PC-3 (cell line): ENCODE results near the gene RIN2. TPM values are rescaled to one million over a fixed set of nuclear protein-coding genes. Genes with fewer than 3 reads are reported as not detected.

Experiments used
- ATAC-seq: fragments of 200-7000 bp; cut with Tn5 transposase; 2 replicates; pipeline ENCODE4 v1.9.1; 2020; ENCODE audit warnings: mild to moderate bottlenecking, moderate library complexity
- BruUV-seq: library from RNA; stranded (reverse); fragments of 400-500 nt; replicated peaks from 2 replicates; lab custom pipeline; 2021; lab: Mats Ljungman, UMichigan
- CTCF ChIA-PET: fragments of 300-600 bp; sonication (Branson Sonifier 250); formaldehyde crosslinking; loops from one replicate; lab custom pipeline; 2022; ENCODE audit warnings: antibody characterized with exemption; lab: Charles Lee
- POLR2A ChIA-PET: fragments of 300-600 bp; sonication (Branson Sonifier 250); formaldehyde crosslinking; loops from one replicate; lab custom pipeline; 2022; ENCODE audit warnings: antibody characterized with exemption; ENCODE audit not compliant: unreplicated experiment; lab: Charles Lee
- DNase-seq: peaks from one replicate; pipeline ENCODE4 v3.0.0-alpha.2; 2015
- H2AFZ ChIP-seq: fragments of 300-600 bp; sonication (generic); 2 replicates; pipeline ENCODE4 v1.6.0; 2016; ENCODE audit warnings: antibody characterized with exemption, low read length
- H3F3A ChIP-seq: fragments of 300-600 bp; sonication (generic); one replicate; pipeline ENCODE4 v1.6.0; 2017; ENCODE audit warnings: antibody characterized with exemption, low read length, control low read depth, mild to moderate bottlenecking; ENCODE audit not compliant: unreplicated experiment
- H3K27ac ChIP-seq: fragments of 300-600 bp; sonication (generic); 2 replicates; pipeline ENCODE4 v1.5.1; 2016; ENCODE audit warnings: mild to moderate bottlenecking, low read length
- H3K27me3 ChIP-seq: fragments of 300-600 bp; sonication (generic); 2 replicates; pipeline ENCODE4 v1.6.1; 2016; ENCODE audit warnings: low read length, mixed read lengths
- H3K36me3 ChIP-seq: fragments of 300-600 bp; sonication (generic); 2 replicates; pipeline ENCODE4 v1.6.1; 2016; ENCODE audit warnings: low read depth, mixed run types, low read length, mixed read lengths
- H3K4me1 ChIP-seq: fragments of 300-600 bp; sonication (generic); 2 replicates; pipeline ENCODE4 v1.5.1; 2016; ENCODE audit warnings: low read length; ENCODE audit not compliant: insufficient read depth
- H3K4me2 ChIP-seq: fragments of 300-600 bp; sonication (generic); 2 replicates; pipeline ENCODE4 v1.6.0; 2016; ENCODE audit warnings: low read length
- H3K4me3 ChIP-seq: fragments of 300-600 bp; sonication (generic); 2 replicates; pipeline ENCODE4 v1.5.1; 2016; ENCODE audit warnings: mild to moderate bottlenecking, low read length, mixed read lengths
- H3K79me2 ChIP-seq: fragments of 300-600 bp; sonication (generic); 2 replicates; pipeline ENCODE4 v1.6.1; 2017; ENCODE audit warnings: low read length, mixed read lengths
- H3K9ac ChIP-seq: fragments of 300-600 bp; sonication (generic); 2 replicates; pipeline ENCODE4 v1.6.0; 2016; ENCODE audit warnings: mild to moderate bottlenecking, low read length
- H3K9me2 ChIP-seq: fragments of 300-600 bp; sonication (generic); replicated peaks from 2 replicates; pipeline ENCODE4 v1.6.1; 2016; ENCODE audit warnings: mixed run types, low read length, mixed read lengths
- H3K9me3 ChIP-seq: fragments of 300-600 bp; sonication (generic); 2 replicates; pipeline ENCODE4 v1.6.1; 2016; ENCODE audit warnings: low read length, mixed read lengths
- H4K20me1 ChIP-seq: fragments of 300-600 bp; sonication (generic); 2 replicates; pipeline ENCODE4 v1.6.1; 2016; ENCODE audit warnings: low read length, mixed read lengths
- CTCF ChIP-seq: fragments of 300-600 bp; sonication (generic); conservative IDR thresholded peaks from 2 replicates; pipeline ENCODE4 v1.5.1; 2017; ENCODE audit warnings: antibody characterized with exemption, low read depth, mild to moderate bottlenecking, low read length
- EZH2 ChIP-seq: fragments of 300-600 bp; sonication (generic); IDR thresholded peaks from one replicate; pipeline ENCODE4 v1.6.1; 2017; ENCODE audit warnings: antibody characterized with exemption, mild to moderate bottlenecking, low read length; ENCODE audit not compliant: unreplicated experiment
- EZH2phosphoT487 ChIP-seq: fragments of 300-600 bp; sonication (generic); IDR thresholded peaks from 2 replicates; pipeline ENCODE4 v1.6.1; 2018; ENCODE audit warnings: mild to moderate bottlenecking, antibody characterized with exemption, low read length, borderline replicate concordance
- intact Hi-C: fragments of 100-400 bp; cut with micrococcal nuclease; formaldehyde crosslinking; loops from 2 replicates; pipeline ENCODE4 v1.9.0; 2023
- total RNA-seq: library from RNA; depleted of rRNA; stranded (reverse); fragments of >200 nt; gene quantifications from 2 replicates; pipeline ENCODE4 v1.2.3, GENCODE V29; 2014

Gene RIN2
- total RNA-seq, 1 experiment from 2014 or later = 69.8 TPM

GRCh38 chr20:19748681-19749080, 9.4 kb upstream of the RIN2 start:
- no peaks in the 10 kb centered on the region for H3K9me3 ChIP-seq
- no peak for TF ChIP-seq EZH2
- TF ChIP-seq EZH2phosphoT487 = no peak
- no peak for TF ChIP-seq CTCF
- H3K4me2 ChIP-seq = no peak overlapping the region
- no peaks in the 10 kb centered on the region for H4K20me1 ChIP-seq
- H3F3A ChIP-seq = no peaks in the 10 kb centered on the region
- no peaks in the 10 kb centered on the region for H3K79me2 ChIP-seq
- ATAC-seq (no peak), DNase-seq (no peak)
- H3K36me3 ChIP-seq = no peaks in the 10 kb centered on the region
- ChIA-PET CTCF (no interaction called here), POLR2A (no interaction called here)
- H3K4me1 ChIP-seq = no peaks in the 10 kb centered on the region
- intact Hi-C loops = no loop called here
- H3K9me2 ChIP-seq = no peaks in the 10 kb centered on the region
- BruUV-seq = no TSS peak
- H3K9ac ChIP-seq = no peak overlapping the region
- H2AFZ ChIP-seq = no peak overlapping the region
- no peak overlapping the region for H3K27ac ChIP-seq
- no peaks in the 10 kb centered on the region for H3K27me3 ChIP-seq
- no peak overlapping the region for H3K4me3 ChIP-seq

DNA sequence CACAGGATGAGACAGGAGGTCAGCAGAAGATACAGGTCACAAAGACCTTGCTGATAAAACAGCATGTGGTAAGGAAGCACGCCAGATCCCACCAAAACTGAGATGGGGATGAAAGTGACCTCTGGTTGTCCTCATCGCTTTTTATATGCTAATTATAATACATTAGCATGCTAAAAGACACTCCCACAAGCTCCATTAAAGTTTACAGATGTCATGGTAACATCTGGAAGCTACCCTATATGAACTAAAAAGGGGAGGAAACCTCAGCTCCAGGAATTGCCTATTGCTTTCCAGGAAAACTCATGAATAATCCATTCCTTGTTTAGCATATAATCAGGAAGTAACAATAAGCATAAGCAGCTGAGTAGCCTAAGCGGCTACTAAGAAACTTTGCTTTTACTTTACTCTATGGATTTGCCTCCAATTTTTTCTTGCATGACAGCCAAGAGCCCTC, 8.4 kb upstream of the RIN2 start:
- no TSS peak for BruUV-seq
- ChIA-PET POLR2A (interaction anchor here (0.6 to 0.7 kb wide), 2 partner anchors 26 to 1754 kb away, joined by 3 to 4 read pairs; no protein-coding TSS in a partner anchor), CTCF (no interaction called here)

More for the DNA sequence above, 8.4 kb upstream of the RIN2 start:
- Histone ChIP-seq H3K9ac (no peak overlapping the region), H3K27ac (no peak overlapping the region), H3K4me2 (no peak overlapping the region), H3K79me2 (no peaks in the 10 kb centered on the region), H3K9me3 (no peaks in the 10 kb centered on the region), H3F3A (no peaks in the 10 kb centered on the region), H2AFZ (no peak overlapping the region), H3K9me2 (no peaks in the 10 kb centered on the region), H3K36me3 (no peaks in the 10 kb centered on the region), H3K4me3 (no peak overlapping the region), H4K20me1 (no peaks in the 10 kb centered on the region), H3K27me3 (no peaks in the 10 kb centered on the region), H3K4me1 (no peaks in the 10 kb centered on the region)
- TF ChIP-seq EZH2 = no peak
- no peak for TF ChIP-seq CTCF
- no peak for TF ChIP-seq EZH2phosphoT487
- intact Hi-C loops = no loop called here
- no peak for ATAC-seq
- no peak for DNase-seq
